ENCODE measurements around the gene GALNT10.

GALNT10 gene

GRCh38 chr5:154393850-154394249 lies 203.3 kb downstream of the GALNT10 start:
- no peaks in the 10 kb centered on the region for H3K27me3 ChIP-seq (replicated peaks; ENCODE audit: control insufficient read depth, insufficient read depth, low read length, poor library complexity, severe bottlenecking)
- no peaks in the 10 kb centered on the region for H3K4me1 ChIP-seq (ENCODE audit: control insufficient read depth, insufficient read depth, low read length, poor library complexity, severe bottlenecking)
- no peak overlapping the region for H3K27ac ChIP-seq (ENCODE audit: insufficient read depth, low read length, poor library complexity, severe bottlenecking)
- H3K4me3 ChIP-seq (ENCODE audit: insufficient read depth, low read depth, low read length, poor library complexity, severe bottlenecking): no peak overlapping the region
- no peaks in the 10 kb centered on the region for H3K9me3 ChIP-seq (ENCODE audit: control insufficient read depth, low read length)
- peaks cover 5% of the 10 kb centered on the region for H3K36me3 ChIP-seq (ENCODE audit: control insufficient read depth, insufficient read depth, low read length)
- no peak for DNase-seq

GRCh38 chr5:154394307-154394706 lies 203.8 kb downstream of the GALNT10 start:
- no peak for DNase-seq
- Histone ChIP-seq H3K27ac (ENCODE audit: insufficient read depth, low read length, poor library complexity, severe bottlenecking) (no peak overlapping the region), H3K4me1 (ENCODE audit: control insufficient read depth, insufficient read depth, low read length, poor library complexity, severe bottlenecking) (no peaks in the 10 kb centered on the region), H3K27me3 (replicated peaks; ENCODE audit: control insufficient read depth, insufficient read depth, low read length, poor library complexity, severe bottlenecking) (no peaks in the 10 kb centered on the region), H3K4me3 (ENCODE audit: insufficient read depth, low read depth, low read length, poor library complexity, severe bottlenecking) (no peak overlapping the region), H3K36me3 (ENCODE audit: control insufficient read depth, insufficient read depth, low read length) (peaks cover 5% of the 10 kb centered on the region), H3K9me3 (ENCODE audit: control insufficient read depth, low read length) (no peaks in the 10 kb centered on the region)

- Histone ChIP-seq H3K4me1 (ENCODE audit: control insufficient read depth, insufficient read depth, low read length, poor library complexity, severe bottlenecking) (no peaks in the 10 kb centered on the region), H3K9me3 (ENCODE audit: control insufficient read depth, low read length) (no peaks in the 10 kb centered on the region), H3K36me3 (ENCODE audit: control insufficient read depth, insufficient read depth, low read length) (peaks cover 4% of the 10 kb centered on the region), H3K4me3 (ENCODE audit: insufficient read depth, low read depth, low read length, poor library complexity, severe bottlenecking) (no peak overlapping the region), H3K27me3 (replicated peaks; ENCODE audit: control insufficient read depth, insufficient read depth, low read length, poor library complexity, severe bottlenecking) (no peaks in the 10 kb centered on the region), H3K27ac (ENCODE audit: insufficient read depth, low read length, poor library complexity, severe bottlenecking) (no peak overlapping the region)
- no peak for DNase-seq
Observed at GRCh38 chr5:154395407-154396106, 205.0 kb downstream of the GALNT10 start.

GRCh38 chr5:154396128-154396527 lies 205.6 kb downstream of the GALNT10 start:
- H3K4me1 ChIP-seq (ENCODE audit: control insufficient read depth, insufficient read depth, low read length, poor library complexity, severe bottlenecking): no peaks in the 10 kb centered on the region

GRCh38 chr5:154397652-154398406 lies 207.3 kb downstream of the GALNT10 start:
- H3K4me3 ChIP-seq (ENCODE audit: insufficient read depth, low read depth, low read length, poor library complexity, severe bottlenecking): no peak overlapping the region
- no peaks in the 10 kb centered on the region for H3K9me3 ChIP-seq (ENCODE audit: control insufficient read depth, low read length)
- H3K4me1 ChIP-seq (ENCODE audit: control insufficient read depth, insufficient read depth, low read length, poor library complexity, severe bottlenecking): no peaks in the 10 kb centered on the region
- no peaks in the 10 kb centered on the region for H3K27me3 ChIP-seq (replicated peaks; ENCODE audit: control insufficient read depth, insufficient read depth, low read length, poor library complexity, severe bottlenecking)
- H3K36me3 ChIP-seq (ENCODE audit: control insufficient read depth, insufficient read depth, low read length): no peaks in the 10 kb centered on the region
- H3K27ac ChIP-seq (ENCODE audit: insufficient read depth, low read length, poor library complexity, severe bottlenecking): no peak overlapping the region
- DNase-seq: no peak

More at GRCh38 chr5:154396128-154396527, 205.6 kb downstream of the GALNT10 start:
- no peaks in the 10 kb centered on the region for H3K27me3 ChIP-seq (replicated peaks; ENCODE audit: control insufficient read depth, insufficient read depth, low read length, poor library complexity, severe bottlenecking)
- no peak overlapping the region for H3K27ac ChIP-seq (ENCODE audit: insufficient read depth, low read length, poor library complexity, severe bottlenecking)
- DNase-seq: no peak
- H3K36me3 ChIP-seq (ENCODE audit: control insufficient read depth, insufficient read depth, low read length): no peaks in the 10 kb centered on the region
- no peak overlapping the region for H3K4me3 ChIP-seq (ENCODE audit: insufficient read depth, low read depth, low read length, poor library complexity, severe bottlenecking)
- no peaks in the 10 kb centered on the region for H3K9me3 ChIP-seq (ENCODE audit: control insufficient read depth, low read length)

- no peaks in the 10 kb centered on the region for H3K9me3 ChIP-seq (ENCODE audit: control insufficient read depth, low read length)
- DNase-seq: no peak
- peaks cover 8% of the 10 kb centered on the region for H3K4me1 ChIP-seq (ENCODE audit: control insufficient read depth, insufficient read depth, low read length, poor library complexity, severe bottlenecking)
- no peak overlapping the region for H3K4me3 ChIP-seq (ENCODE audit: insufficient read depth, low read depth, low read length, poor library complexity, severe bottlenecking)
- H3K27ac ChIP-seq (ENCODE audit: insufficient read depth, low read length, poor library complexity, severe bottlenecking): no peak overlapping the region
- no peaks in the 10 kb centered on the region for H3K36me3 ChIP-seq (ENCODE audit: control insufficient read depth, insufficient read depth, low read length)
- no peaks in the 10 kb centered on the region for H3K27me3 ChIP-seq (replicated peaks; ENCODE audit: control insufficient read depth, insufficient read depth, low read length, poor library complexity, severe bottlenecking)
Observed at GRCh38 chr5:154400678-154401077, 210.1 kb downstream of the GALNT10 start.

GRCh38 chr5:154401355-154401754 lies 210.8 kb downstream of the GALNT10 start:
- DNase-seq: no peak
- Histone ChIP-seq H3K36me3 (ENCODE audit: control insufficient read depth, insufficient read depth, low read length) (no peaks in the 10 kb centered on the region), H3K27ac (ENCODE audit: insufficient read depth, low read length, poor library complexity, severe bottlenecking) (no peak overlapping the region), H3K27me3 (replicated peaks; ENCODE audit: control insufficient read depth, insufficient read depth, low read length, poor library complexity, severe bottlenecking) (no peaks in the 10 kb centered on the region), H3K4me3 (ENCODE audit: insufficient read depth, low read depth, low read length, poor library complexity, severe bottlenecking) (no peak overlapping the region), H3K9me3 (ENCODE audit: control insufficient read depth, low read length) (no peaks in the 10 kb centered on the region), H3K4me1 (ENCODE audit: control insufficient read depth, insufficient read depth, low read length, poor library complexity, severe bottlenecking) (peaks cover 8% of the 10 kb centered on the region)

- H3K27ac ChIP-seq (ENCODE audit: insufficient read depth, low read length, poor library complexity, severe bottlenecking): no peak overlapping the region
- no peak for DNase-seq
- no peak overlapping the region for H3K4me3 ChIP-seq (ENCODE audit: insufficient read depth, low read depth, low read length, poor library complexity, severe bottlenecking)
- H3K36me3 ChIP-seq (ENCODE audit: control insufficient read depth, insufficient read depth, low read length): no peaks in the 10 kb centered on the region
- H3K9me3 ChIP-seq (ENCODE audit: control insufficient read depth, low read length): no peaks in the 10 kb centered on the region
- H3K4me1 ChIP-seq (ENCODE audit: control insufficient read depth, insufficient read depth, low read length, poor library complexity, severe bottlenecking): peaks cover 8% of the 10 kb centered on the region
- H3K27me3 ChIP-seq (replicated peaks; ENCODE audit: control insufficient read depth, insufficient read depth, low read length, poor library complexity, severe bottlenecking): no peaks in the 10 kb centered on the region
Observed at GRCh38 chr5:154401931-154402330, 211.4 kb downstream of the GALNT10 start.

- no peaks in the 10 kb centered on the region for H3K36me3 ChIP-seq (ENCODE audit: control insufficient read depth, insufficient read depth, low read length)
- H3K4me1 ChIP-seq (ENCODE audit: control insufficient read depth, insufficient read depth, low read length, poor library complexity, severe bottlenecking): peaks cover 8% of the 10 kb centered on the region
- no peak overlapping the region for H3K27ac ChIP-seq (ENCODE audit: insufficient read depth, low read length, poor library complexity, severe bottlenecking)
- H3K9me3 ChIP-seq (ENCODE audit: control insufficient read depth, low read length): no peaks in the 10 kb centered on the region
- no peak for DNase-seq
- H3K4me3 ChIP-seq (ENCODE audit: insufficient read depth, low read depth, low read length, poor library complexity, severe bottlenecking): no peak overlapping the region
- no peaks in the 10 kb centered on the region for H3K27me3 ChIP-seq (replicated peaks; ENCODE audit: control insufficient read depth, insufficient read depth, low read length, poor library complexity, severe bottlenecking)
Observed at GRCh38 chr5:154402611-154403010, 212.1 kb downstream of the GALNT10 start.

- Histone ChIP-seq H3K27me3 (replicated peaks; ENCODE audit: control insufficient read depth, insufficient read depth, low read length, poor library complexity, severe bottlenecking) (no peaks in the 10 kb centered on the region), H3K36me3 (ENCODE audit: control insufficient read depth, insufficient read depth, low read length) (no peaks in the 10 kb centered on the region), H3K27ac (ENCODE audit: insufficient read depth, low read length, poor library complexity, severe bottlenecking) (no peak overlapping the region), H3K4me3 (ENCODE audit: insufficient read depth, low read depth, low read length, poor library complexity, severe bottlenecking) (no peak overlapping the region), H3K4me1 (ENCODE audit: control insufficient read depth, insufficient read depth, low read length, poor library complexity, severe bottlenecking) (peaks cover 8% of the 10 kb centered on the region), H3K9me3 (ENCODE audit: control insufficient read depth, low read length) (no peaks in the 10 kb centered on the region)
- DNase-seq: no peak
Observed at GRCh38 chr5:154403234-154403633, 212.7 kb downstream of the GALNT10 start.

All from effector memory CD4-positive, alpha-beta T cell (primary cell).